Transverse colon (tissue), 4 donors: ENCODE results near the gene PRAMEF15. TPM values are rescaled to one million over a fixed set of nuclear protein-coding genes. Genes with fewer than 3 reads are reported as not detected.
"Not testable (repeated sequence)": the region's sequence is repeated elsewhere in the genome, so short reads cannot be mapped to it uniquely, and the experiment has no call there.

Experiments used
- DNase-seq: peaks from one replicate; pipeline ENCODE4 v3.0.0-alpha.2; 2019
- H3K27ac ChIP-seq, 4 donors: fragments of 200-600 bp; sonication (generic); 2 replicates each; pipeline ENCODE4 v1.5.1; 2016 to 2018; ENCODE audit warnings: inconsistent platforms in 4 of 4
- H3K27me3 ChIP-seq: fragments of 200-600 bp; sonication (generic); 2 replicates; pipeline ENCODE4 v1.5.1; 2017; ENCODE audit warnings: inconsistent platforms
- H3K36me3 ChIP-seq, 4 donors: fragments of 200-600 bp; sonication (generic); 2 replicates each; pipeline ENCODE4 v1.5.1; 2017 to 2019; ENCODE audit warnings: inconsistent platforms in 4 of 4
- H3K4me1 ChIP-seq, 4 donors: fragments of 200-600 bp; sonication (generic); 2 replicates each; pipeline ENCODE4 v1.5.1; 2017 to 2020; ENCODE audit warnings: inconsistent platforms in 4 of 4
- H3K4me3 ChIP-seq, 4 donors: fragments of 200-600 bp; sonication (generic); 1 replicate in 1 of 4; 2 replicates in 3 of 4; pipeline versions ENCODE4 v1.5.1 to v1.6.1; 2017 to 2019; ENCODE audit warnings: inconsistent platforms in 4 of 4
- H3K9me3 ChIP-seq, 2 donors: fragments of 200-600 bp; sonication (generic); 2 replicates each; pipeline ENCODE4 v1.5.1; 2017 to 2019; ENCODE audit warnings: inconsistent platforms in 2 of 2
- CTCF ChIP-seq, 5 experiments: fragments of 200-600 bp in 3 of 5; fragments of 450-650 bp in 2 of 5; sonication (generic) in 3 of 5; IDR thresholded peaks; 1 replicate in 2 of 5; 2 replicates in 3 of 5; pipeline ENCODE4 v1.5.1; 2016 to 2017; ENCODE audit warnings: antibody characterized with exemption in 5 of 5, inconsistent platforms in 3 of 5, mild to moderate bottlenecking in 2 of 5, moderate library complexity in 1 of 5
- WGBS, 2 donors: methylation state at CpG; one replicate each; pipeline ENCODE4 v1.1.5; 2018; ENCODE audit warnings: low coverage in 1 of 2; 5-methylcytosine and 5-hydroxymethylcytosine counted together
- in situ Hi-C, 4 donors: fragments of 200-750 bp; cut with MboI; loops; one replicate each; pipeline versions ENCODE4 v1.15.0 to v1.15.1; 2017; ENCODE audit warnings: low sequenced_read_pairs in 3 of 4, low pct_ligation_motif_present in 1 of 4, low pct_unique_long_range_greater_than_20kb in 1 of 4
- intact Hi-C: fragments of 100-400 bp; cut with DNase I; formaldehyde crosslinking; loops from one replicate; pipeline ENCODE4 v1.15.1; 2023; ENCODE audit warnings: low total_unique reads
- total RNA-seq, 4 donors: library from RNA; depleted of rRNA; stranded (reverse); fragments of >200 nt; gene quantifications; one replicate each; pipeline ENCODE4 v1.1.0, GENCODE V29; 2016

Gene PRAMEF15
- not detected for total RNA-seq

DNA sequence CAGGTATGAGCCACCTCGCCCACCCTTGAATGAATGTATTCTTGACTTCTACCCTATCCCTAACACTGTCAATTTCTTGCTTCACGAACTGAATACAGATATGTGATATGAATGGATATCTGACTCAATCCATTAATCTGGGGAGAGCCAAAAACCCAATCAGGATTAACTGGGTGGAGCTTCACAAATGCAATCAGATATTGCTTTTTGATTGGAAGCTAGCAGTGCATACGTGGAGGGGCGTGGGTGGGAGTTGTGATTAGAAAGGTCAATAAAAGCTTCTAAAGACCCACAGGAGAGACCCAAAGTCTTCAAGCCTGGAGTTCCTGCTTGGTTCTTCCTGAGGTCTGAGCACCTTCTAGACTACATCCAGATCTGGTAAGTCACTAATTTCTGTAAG, at the start of gene PRAMEF15:
TSS of gene PRAMEF15 (plus strand) at position 301 of the 400 bp plus-strand sequence. CDS start 2,827 bp downstream, outside the sequence.
- H3K27ac ChIP-seq, intact Hi-C loops, H3K4me1 ChIP-seq, H3K27me3 ChIP-seq, H3K9me3 ChIP-seq, DNase-seq, H3K4me3 ChIP-seq, in situ Hi-C loops, H3K36me3 ChIP-seq: not testable (repeated sequence)
- WGBS, 2 donors = 68% methylated on average over 4 of the region's 4 CpGs; no CpG with 5 or more reads in 1 of the 2 donors

- H3K27ac ChIP-seq, intact Hi-C loops, H3K27me3 ChIP-seq, DNase-seq, H3K9me3 ChIP-seq, H3K4me3 ChIP-seq, in situ Hi-C loops, H3K36me3 ChIP-seq, H3K4me1 ChIP-seq: not testable (repeated sequence)
- TF ChIP-seq CTCF (IDR thresholded peaks at IDR 0.05) = peak in 1 of 5 experiments; percentile 14
- 65% methylated on average over 5 of the region's 6 CpGs; no CpG with 5 or more reads in 1 of the 2 donors for WGBS, 2 donors
Observed at GRCh38 chr1:13277016-13277415, 38.4 kb upstream of the PRAMEF15 start.

DNA sequence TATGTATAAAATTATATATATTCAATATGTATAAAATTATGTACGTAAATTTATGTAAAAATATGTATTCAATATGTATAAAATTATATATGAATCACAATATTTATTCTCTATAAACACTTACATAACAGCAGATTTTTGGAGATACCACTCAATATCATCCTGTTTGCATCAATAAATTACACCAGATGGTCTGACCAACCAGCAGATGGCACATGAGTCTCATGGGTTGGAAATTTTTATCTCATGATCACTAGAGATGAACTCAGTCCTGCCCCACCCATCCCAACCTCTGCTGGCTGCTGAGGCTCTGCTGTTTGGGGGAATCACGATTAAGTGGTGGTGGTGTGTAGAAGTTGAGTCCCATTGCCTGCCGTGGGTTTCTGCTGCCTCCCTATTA, 35.8 kb upstream of the PRAMEF15 start:
- 55 to 92% methylated on average over 2 to 3 of the region's 3 CpGs for WGBS, 2 donors
- H3K9me3 ChIP-seq, H3K4me1 ChIP-seq, DNase-seq, intact Hi-C loops, H3K36me3 ChIP-seq, in situ Hi-C loops, H3K27ac ChIP-seq, H3K27me3 ChIP-seq, H3K4me3 ChIP-seq: not testable (repeated sequence)

DNA sequence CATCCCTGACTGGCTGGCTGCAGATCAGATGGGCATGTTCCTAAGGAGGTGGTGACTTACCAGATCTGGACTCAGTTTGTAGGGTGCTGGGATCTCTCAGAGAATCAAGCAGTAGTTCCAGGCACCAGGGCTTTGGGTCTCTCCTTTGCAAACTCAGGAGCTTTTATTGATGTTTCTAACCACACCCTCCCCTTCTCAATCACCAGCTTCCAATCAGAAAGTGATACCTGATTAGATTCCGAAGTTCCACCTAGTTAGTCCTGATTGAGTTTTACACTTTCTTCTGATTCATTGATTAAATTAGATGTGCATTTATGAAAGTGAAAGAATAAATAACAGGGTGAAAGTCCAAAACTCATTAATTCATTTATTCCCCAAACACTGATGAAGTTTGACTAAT, 30.3 kb upstream of the PRAMEF15 start, which contains the start of gene PRAMEF8:
TSS of gene PRAMEF8 (minus strand) at position 101 of the 400 bp plus-strand sequence. CDS start 1,046 bp downstream, outside the sequence.
- no CpG with 5 or more reads among the region's 1 CpG for WGBS, 2 donors
- H3K9me3 ChIP-seq, H3K4me1 ChIP-seq, H3K36me3 ChIP-seq, in situ Hi-C loops, DNase-seq, H3K27ac ChIP-seq, H3K4me3 ChIP-seq, intact Hi-C loops, H3K27me3 ChIP-seq: not testable (repeated sequence)

GRCh38 chr1:13289030-13289429, 26.4 kb upstream of the PRAMEF15 start:
- H3K27me3 ChIP-seq, H3K27ac ChIP-seq, in situ Hi-C loops, DNase-seq, H3K4me3 ChIP-seq, H3K36me3 ChIP-seq, H3K9me3 ChIP-seq, intact Hi-C loops, H3K4me1 ChIP-seq: not testable (repeated sequence)
- 59% methylated on average over 3 of the region's 3 CpGs; no CpG with 5 or more reads in 1 of the 2 donors for WGBS, 2 donors

DNA sequence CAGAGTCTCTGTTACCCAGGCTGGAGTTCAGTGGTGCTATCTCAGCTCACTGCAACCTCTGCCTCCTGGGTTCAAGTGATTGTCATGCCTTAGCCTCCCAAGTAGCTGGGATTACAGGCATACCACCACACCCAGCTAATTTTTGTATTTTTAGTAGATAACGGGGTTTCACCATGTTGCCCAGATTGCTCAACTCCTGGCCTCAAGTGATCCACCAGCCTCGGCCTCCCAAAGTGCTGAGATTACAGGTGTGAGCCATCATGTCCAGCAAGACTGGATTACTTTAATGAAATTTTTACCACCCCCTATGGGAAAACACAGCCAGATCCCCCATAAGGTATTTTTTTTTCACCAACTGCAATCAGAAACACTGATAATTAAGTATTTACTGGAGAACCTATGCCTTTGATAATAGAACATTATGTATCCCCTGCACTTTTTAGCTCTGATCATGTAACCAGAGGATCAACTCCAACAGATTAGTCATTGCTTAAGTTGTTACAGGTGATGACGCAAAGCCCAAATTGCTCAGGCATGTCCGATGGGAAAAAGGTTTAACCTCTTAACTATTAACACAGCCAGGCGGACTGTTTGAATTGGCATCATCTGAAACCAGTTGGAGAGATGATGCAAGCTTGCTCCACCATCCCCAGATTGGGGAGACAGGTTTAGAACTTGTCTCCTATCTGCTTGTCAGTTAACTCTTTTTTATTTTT, 18.0 kb upstream of the PRAMEF15 start:
- H3K9me3 ChIP-seq, H3K27ac ChIP-seq, H3K27me3 ChIP-seq, H3K4me3 ChIP-seq, H3K36me3 ChIP-seq, H3K4me1 ChIP-seq, in situ Hi-C loops, intact Hi-C loops, DNase-seq: not testable (repeated sequence)
- 89% methylated on average over 2 of the region's 5 CpGs; no CpG with 5 or more reads in 1 of the 2 donors for WGBS, 2 donors

DNA sequence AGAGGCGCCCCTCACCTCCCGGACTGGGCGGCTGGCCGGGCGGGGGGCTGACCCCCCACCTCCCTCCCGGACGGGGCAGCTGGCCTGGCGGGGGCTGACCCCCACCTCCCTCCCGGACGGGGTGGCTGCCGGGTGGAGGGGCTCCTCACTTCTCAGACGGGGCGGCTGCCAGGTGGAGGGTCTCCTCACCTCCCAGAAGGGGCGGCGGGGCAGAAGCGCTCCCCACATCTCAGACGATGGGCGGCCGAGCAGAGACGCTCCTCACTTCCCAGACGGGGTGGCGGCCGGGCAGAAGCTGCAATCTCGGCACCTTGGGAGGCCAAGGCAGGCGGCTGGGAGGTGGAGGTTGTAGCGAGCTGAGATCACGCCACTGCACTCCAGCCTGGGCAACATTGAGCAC, 16.7 kb upstream of the PRAMEF15 start:
- H3K9me3 ChIP-seq, H3K27ac ChIP-seq, H3K4me3 ChIP-seq, DNase-seq, in situ Hi-C loops, H3K4me1 ChIP-seq, H3K27me3 ChIP-seq, H3K36me3 ChIP-seq, intact Hi-C loops: not testable (repeated sequence)
- no CpG with 5 or more reads among the region's 27 CpGs for WGBS, 2 donors

- H3K4me1 ChIP-seq, H3K36me3 ChIP-seq, intact Hi-C loops, H3K27ac ChIP-seq, in situ Hi-C loops, DNase-seq, H3K27me3 ChIP-seq, H3K9me3 ChIP-seq, H3K4me3 ChIP-seq: not testable (repeated sequence)
Observed at GRCh38 chr1:13302197-13302596, 13.2 kb upstream of the PRAMEF15 start.

DNA sequence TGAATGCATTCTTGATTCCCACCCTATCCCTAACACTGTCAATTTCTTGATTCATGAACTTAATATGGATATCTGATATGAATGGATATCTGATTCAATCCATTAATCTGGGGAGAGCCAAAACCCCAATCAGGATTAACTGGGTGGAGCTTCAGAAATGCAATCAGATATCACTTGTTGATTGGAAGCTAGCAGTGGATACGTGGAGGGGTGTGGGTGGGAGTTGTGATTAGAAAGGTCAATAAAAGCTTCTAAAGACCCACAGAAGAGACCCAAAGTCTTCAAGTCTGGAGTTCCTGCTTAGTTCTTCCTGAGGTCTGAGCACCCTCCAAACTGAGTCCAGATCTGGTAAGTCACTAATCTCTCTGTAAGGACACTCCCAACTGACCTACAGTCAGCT, 12.1 kb upstream of the PRAMEF15 start, which contains the start of gene PRAMEF33:
TSS of gene PRAMEF33 (plus strand) at position 301 of the 400 bp plus-strand sequence. CDS start 2,416 bp downstream, outside the sequence.
- in situ Hi-C loops, DNase-seq, H3K4me3 ChIP-seq, H3K27ac ChIP-seq, H3K4me1 ChIP-seq, H3K27me3 ChIP-seq, H3K36me3 ChIP-seq, H3K9me3 ChIP-seq, intact Hi-C loops: not testable (repeated sequence)
- no CpG with 5 or more reads among the region's 1 CpG for WGBS, 2 donors

GRCh38 chr1:13342496-13342895, 27.1 kb downstream of the PRAMEF15 start:
- 80% methylated on average over 8 of the region's 8 CpGs; no CpG with 5 or more reads in 1 of the 2 donors for WGBS, 2 donors
- intact Hi-C loops = not testable (repeated sequence)

More at GRCh38 chr1:13342496-13342895, 27.1 kb downstream of the PRAMEF15 start:
- in situ Hi-C loops, H3K9me3 ChIP-seq, H3K27me3 ChIP-seq, H3K4me3 ChIP-seq, H3K36me3 ChIP-seq, H3K4me1 ChIP-seq, DNase-seq, H3K27ac ChIP-seq: not testable (repeated sequence)
